ENCODE data around the gene KRTAP26-1. TPM values are rescaled to one million over a fixed set of nuclear protein-coding genes. Genes with fewer than 3 reads are reported as not detected.

Gene KRTAP26-1
- total and polyA plus RNA-seq, 8 donors: not detected

- FAIRE-seq: no peak
- no peak for TF ChIP-seq CTCF (IDR thresholded peaks at IDR 0.05)
- intact Hi-C loops (cut with DNase I): loop anchor here in 1 of 3 donors (10.0 kb wide), 1 partner anchor 747 kb away; no protein-coding TSS in a partner anchor
These were observed 17.2 kb upstream of the KRTAP26-1 start, which contains the start of gene KRTAP27-1 for GRCh38 chr21:30337276-30337744. KRTAP27-1 (minus strand) TSS chr21:30337694; CDS start chr21:30337668, 26 bp downstream.

GRCh38 chr21:30336596-30336995 is 16.5 kb upstream of the KRTAP26-1 start:
- no peaks in the 10 kb centered on the region for H3K27me3 ChIP-seq
- DNase-seq (no peak), FAIRE-seq (no peak), ATAC-seq (no peak)
- intact Hi-C loops (cut with DNase I): loop anchor here in 1 of 3 donors (10.0 kb wide), 1 partner anchor 748 kb away; no protein-coding TSS in a partner anchor
- no peak overlapping the region for H3K4me3 ChIP-seq
- no peaks in the 10 kb centered on the region for H3K4me1 ChIP-seq
- no peaks in the 10 kb centered on the region for H3K9me3 ChIP-seq
- no peak overlapping the region for H3K27ac ChIP-seq
- WGBS, 2 donors: 63 to 65% methylated on average over 2 of the region's 2 CpGs
- no peaks in the 10 kb centered on the region for H3K36me3 ChIP-seq
- no peak for TF ChIP-seq CTCF (IDR thresholded peaks at IDR 0.05)

More at GRCh38 chr21:30337276-30337744, 17.2 kb upstream of the KRTAP26-1 start, which contains the start of gene KRTAP27-1:
- no peaks in the 10 kb centered on the region for H3K9me3 ChIP-seq
- WGBS, 2 donors: 79 to 82% methylated on average over 6 of the region's 6 CpGs
- no peak for DNase-seq
- H3K36me3 ChIP-seq: no peaks in the 10 kb centered on the region
- no peak for ATAC-seq
- no peaks in the 10 kb centered on the region for H3K4me1 ChIP-seq
- no peak within 1 kb of the TSS for H3K27ac ChIP-seq
- H3K27me3 ChIP-seq: no peaks in the 10 kb centered on the region
- H3K4me3 ChIP-seq: no peak within 1 kb of the TSS

- intact Hi-C loops (cut with DNase I): loop anchor here in 1 of 3 donors (10.0 kb wide), 1 partner anchor 751 kb away; no protein-coding TSS in a partner anchor
- TF ChIP-seq CTCF (IDR thresholded peaks at IDR 0.05): no peak
- H3K4me1 ChIP-seq: no peaks in the 10 kb centered on the region
- H3K27me3 ChIP-seq: no peaks in the 10 kb centered on the region
- H3K4me3 ChIP-seq: no peak overlapping the region
- DNase-seq: no peak
- no peak for ATAC-seq
- no peak overlapping the region for H3K27ac ChIP-seq
- FAIRE-seq: no peak
- WGBS, 2 donors: 78 to 81% methylated on average over 3 of the region's 3 CpGs
- no peaks in the 10 kb centered on the region for H3K36me3 ChIP-seq
- no peaks in the 10 kb centered on the region for H3K9me3 ChIP-seq
These were observed 13.6 kb upstream of the KRTAP26-1 start for GRCh38 chr21:30333736-30334135.

- H3K4me3 ChIP-seq: no peak overlapping the region
- no peak for ATAC-seq
- WGBS, 2 donors: 90 to 93% methylated on average over 2 of the region's 2 CpGs
- H3K36me3 ChIP-seq: no peaks in the 10 kb centered on the region
- no peak overlapping the region for H3K27ac ChIP-seq
- no peaks in the 10 kb centered on the region for H3K27me3 ChIP-seq
- no peaks in the 10 kb centered on the region for H3K9me3 ChIP-seq
- no peak for TF ChIP-seq CTCF (IDR thresholded peaks at IDR 0.05)
- intact Hi-C loops (cut with DNase I): loop anchor here in 1 of 3 donors (10.0 kb wide), 1 partner anchor 752 kb away; no protein-coding TSS in a partner anchor
- DNase-seq: no peak
- FAIRE-seq: no peak
- no peaks in the 10 kb centered on the region for H3K4me1 ChIP-seq
These were observed 12.6 kb upstream of the KRTAP26-1 start for GRCh38 chr21:30332681-30333080.

- no peak for DNase-seq
- H3K9me3 ChIP-seq: no peaks in the 10 kb centered on the region
- no peak for FAIRE-seq
- intact Hi-C loops (cut with DNase I): no loop called here
- H3K27ac ChIP-seq: no peak overlapping the region
- no peak for TF ChIP-seq CTCF (IDR thresholded peaks at IDR 0.05)
- WGBS, 2 donors: 75 to 81% methylated on average over 4 of the region's 4 CpGs
- H3K27me3 ChIP-seq: no peaks in the 10 kb centered on the region
- H3K36me3 ChIP-seq: no peaks in the 10 kb centered on the region
- H3K4me1 ChIP-seq: no peaks in the 10 kb centered on the region
- ATAC-seq: no peak
- H3K4me3 ChIP-seq: no peak overlapping the region
These were observed 9.2 kb upstream of the KRTAP26-1 start for GRCh38 chr21:30329203-30329875.
